Ecto neural progenitor cell (in vitro differentiated cells): ENCODE measurements around the gene NAT10.
"Not testable (repeated sequence)": the region's sequence is repeated elsewhere in the genome, so short reads cannot be mapped to it uniquely, and the experiment has no call there.

Source experiments
- DNase-seq: peaks from one replicate; pipeline ENCODE4 v3.0.0-alpha.2; 2018; ENCODE audit warnings: low spot score

The NAT10 gene

GRCh38 chr11:34168642-34169420 is 63.4 kb downstream of the NAT10 start:
- no peak for DNase-seq

- no peak for DNase-seq
Observed at GRCh38 chr11:34169686-34170085, 64.3 kb downstream of the NAT10 start.

GRCh38 chr11:34173050-34173449 is 67.6 kb downstream of the NAT10 start:
- DNase-seq, result no peak

- DNase-seq, result peak; percentile 92
Observed at GRCh38 chr11:34174412-34175041, 69.1 kb downstream of the NAT10 start.

GRCh38 chr11:34175284-34176019 is 70.0 kb downstream of the NAT10 start:
- no peak for DNase-seq

GRCh38 chr11:34176751-34177209 is 71.4 kb downstream of the NAT10 start:
- no peak for DNase-seq

- no peak for DNase-seq
Observed at GRCh38 chr11:34178209-34178821, 72.9 kb downstream of the NAT10 start.

GRCh38 chr11:34179026-34179675 is 73.7 kb downstream of the NAT10 start:
- no peak for DNase-seq

GRCh38 chr11:34180040-34180813 is 74.8 kb downstream of the NAT10 start:
- no peak for DNase-seq

- not testable (repeated sequence) for DNase-seq
Observed at GRCh38 chr11:34180814-34181165, 75.4 kb downstream of the NAT10 start.

- no peak for DNase-seq
Observed at GRCh38 chr11:34181251-34181650, 75.8 kb downstream of the NAT10 start.

GRCh38 chr11:34181856-34182405 is 76.5 kb downstream of the NAT10 start:
- no peak for DNase-seq

GRCh38 chr11:34182425-34182824 is 77.0 kb downstream of the NAT10 start:
- no peak for DNase-seq

GRCh38 chr11:34182921-34183685 is 77.7 kb downstream of the NAT10 start:
- DNase-seq, result no peak

GRCh38 chr11:34183848-34184391 is 78.5 kb downstream of the NAT10 start:
- DNase-seq, result no peak

GRCh38 chr11:34184505-34185015 is 79.1 kb downstream of the NAT10 start:
- DNase-seq, result no peak

GRCh38 chr11:34185926-34186841 is 80.8 kb downstream of the NAT10 start:
- peak; percentile 56 for DNase-seq

- DNase-seq, result no peak
Observed at GRCh38 chr11:34188181-34188580, 82.8 kb downstream of the NAT10 start.
